Omental fat pad (tissue), 4 donors: ENCODE results near the gene ADAM11. TPM values are rescaled to one million over a fixed set of nuclear protein-coding genes. Genes with fewer than 3 reads are reported as not detected.
"Not testable (repeated sequence)": the region's sequence is repeated elsewhere in the genome, so short reads cannot be mapped to it uniquely, and the experiment has no call there.

Experiments used
- ATAC-seq: fragments of 150-250 bp; one replicate; pipeline ENCODE4 v1.9.1; 2016; ENCODE audit warnings: mild to moderate bottlenecking, moderate library complexity; ENCODE audit not compliant: low FRiP score
- DNase-seq: peaks from one replicate; pipeline ENCODE4 v3.0.0-alpha.2; 2019; ENCODE audit warnings: low spot score
- CTCF ChIP-seq, 3 donors: fragments of 450-650 bp; IDR thresholded peaks; one replicate each; pipeline ENCODE4 v1.5.1; 2016 to 2017; ENCODE audit warnings: antibody characterized with exemption in 3 of 3, mild to moderate bottlenecking in 3 of 3, moderate library complexity in 2 of 3
- total RNA-seq, 4 donors: library from RNA; depleted of rRNA; stranded (reverse); fragments of >200 nt; gene quantifications; one replicate each; pipeline ENCODE4 v1.1.0, GENCODE V29; 2016

ADAM11 gene
- total RNA-seq, 4 donors from 2014 or later = 0.19 to 0.72 (median 0.50) TPM

- ATAC-seq (no peak), DNase-seq (no peak)
- TF ChIP-seq CTCF (IDR thresholded peaks at IDR 0.05) = no peak
Measured at GRCh38 chr17:44797802-44798201, 39.0 kb downstream of the ADAM11 start.

- ATAC-seq (no peak), DNase-seq (no peak)
- TF ChIP-seq CTCF (IDR thresholded peaks at IDR 0.05) = no peak
Measured at GRCh38 chr17:44798356-44798755, 39.6 kb downstream of the ADAM11 start.

- TF ChIP-seq CTCF (IDR thresholded peaks at IDR 0.05) = no peak
- ATAC-seq (no peak), DNase-seq (no peak)
Measured at GRCh38 chr17:44801880-44802279, 43.1 kb downstream of the ADAM11 start.

- DNase-seq (no peak), ATAC-seq (no peak)
- TF ChIP-seq CTCF (IDR thresholded peaks at IDR 0.05) = no peak
Measured at GRCh38 chr17:44804302-44805089, 45.7 kb downstream of the ADAM11 start.

- TF ChIP-seq CTCF (IDR thresholded peaks at IDR 0.05) = no peak
- no peak for ATAC-seq
- no peak for DNase-seq
Measured at GRCh38 chr17:44807093-44807816, 48.5 kb downstream of the ADAM11 start.

- ATAC-seq = no peak
- no peak for DNase-seq
- no peak for TF ChIP-seq CTCF (IDR thresholded peaks at IDR 0.05)
Measured at GRCh38 chr17:44807817-44808155, 49.0 kb downstream of the ADAM11 start.

GRCh38 chr17:44808156-44808555, 49.4 kb downstream of the ADAM11 start:
- ATAC-seq (no peak), DNase-seq (no peak)
- no peak for TF ChIP-seq CTCF (IDR thresholded peaks at IDR 0.05)

GRCh38 chr17:44808656-44809388, 50.0 kb downstream of the ADAM11 start:
- not testable (repeated sequence) for ATAC-seq

More at GRCh38 chr17:44808656-44809388, 50.0 kb downstream of the ADAM11 start:
- DNase-seq = not testable (repeated sequence)
